Measurements from ENCODE around the gene MRPL3. TPM values are rescaled to one million over a fixed set of nuclear protein-coding genes. Genes with fewer than 3 reads are reported as not detected.

Gene MRPL3
- total and polyA plus RNA-seq, 9 donors, result 66.9 to 84.5 (median 71.2) TPM

GRCh38 chr3:131477813-131478212, 25.0 kb downstream of the MRPL3 start:
- DNase-seq, result no peak
- Histone ChIP-seq H3K36me3 (ENCODE audit: control insufficient read depth, insufficient read depth, low read length) (peaks cover 8% of the 10 kb centered on the region), H3K4me1 (ENCODE audit: control insufficient read depth, insufficient read depth, low read length) (no peaks in the 10 kb centered on the region), H3K27me3 (ENCODE audit: control insufficient read depth, insufficient read depth, low read length) (no peaks in the 10 kb centered on the region), H3K4me3 (ENCODE audit: low read length) (no peak overlapping the region), H3K9me3 (replicated peaks; ENCODE audit: control insufficient read depth, low read depth, low read length) (no peaks in the 10 kb centered on the region), H3K27ac (ENCODE audit: low read length) (no peak overlapping the region)
- no CpG with 5 or more reads among the region's 3 CpGs for WGBS (ENCODE audit: insufficient coverage)

- H3K4me1 ChIP-seq (ENCODE audit: control insufficient read depth, insufficient read depth, low read length), result no peaks in the 10 kb centered on the region
- no peak for DNase-seq
- H3K27ac ChIP-seq (ENCODE audit: low read length), result no peak overlapping the region
Measured at GRCh38 chr3:131474115-131474514, 28.7 kb downstream of the MRPL3 start.

DNA sequence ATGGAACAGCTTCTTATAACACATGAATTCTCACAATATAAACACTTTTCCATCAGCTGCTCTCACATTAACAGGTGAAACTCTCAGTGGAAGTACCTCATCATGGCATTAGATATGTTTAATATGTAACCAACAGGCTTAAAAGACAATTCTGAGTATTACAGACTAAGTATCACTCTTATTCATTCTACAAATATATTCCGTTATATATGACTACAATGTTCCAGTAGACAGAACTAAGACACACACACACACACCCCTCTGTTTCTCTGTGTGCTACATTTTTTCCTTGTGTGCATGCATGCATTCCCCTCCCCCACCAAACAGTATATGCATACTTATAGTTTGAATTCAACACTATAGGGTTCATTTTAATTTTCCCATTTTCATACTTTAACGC, 32.4 kb downstream of the MRPL3 start:
- WGBS (ENCODE audit: insufficient coverage), result 100% methylated on average over 1 of the region's 2 CpGs
- H3K4me1 ChIP-seq (ENCODE audit: control insufficient read depth, insufficient read depth, low read length), result no peaks in the 10 kb centered on the region

More at GRCh38 chr3:131474115-131474514, 28.7 kb downstream of the MRPL3 start:
- no peaks in the 10 kb centered on the region for H3K9me3 ChIP-seq (replicated peaks; ENCODE audit: control insufficient read depth, low read depth, low read length)
- no peaks in the 10 kb centered on the region for H3K27me3 ChIP-seq (ENCODE audit: control insufficient read depth, insufficient read depth, low read length)
- H3K36me3 ChIP-seq (ENCODE audit: control insufficient read depth, insufficient read depth, low read length), result peaks cover 4% of the 10 kb centered on the region
- no peak overlapping the region for H3K4me3 ChIP-seq (ENCODE audit: low read length)

GRCh38 chr3:131458653-131459052, 44.1 kb downstream of the MRPL3 start:
- no peak for DNase-seq
- peaks cover 14% of the 10 kb centered on the region for H3K36me3 ChIP-seq (ENCODE audit: control insufficient read depth, insufficient read depth, low read length)
- 82% methylated on average over 1 of the region's 3 CpGs for WGBS (ENCODE audit: insufficient coverage)
- H3K9me3 ChIP-seq (replicated peaks; ENCODE audit: control insufficient read depth, low read depth, low read length), result no peaks in the 10 kb centered on the region
- H3K4me1 ChIP-seq (ENCODE audit: control insufficient read depth, insufficient read depth, low read length), result no peaks in the 10 kb centered on the region
- no peak overlapping the region for H3K27ac ChIP-seq (ENCODE audit: low read length)
- no peaks in the 10 kb centered on the region for H3K27me3 ChIP-seq (ENCODE audit: control insufficient read depth, insufficient read depth, low read length)
- H3K4me3 ChIP-seq (ENCODE audit: low read length), result no peak overlapping the region

More for the DNA sequence above, 32.4 kb downstream of the MRPL3 start:
- Histone ChIP-seq H3K27ac (ENCODE audit: low read length) (no peak overlapping the region), H3K27me3 (ENCODE audit: control insufficient read depth, insufficient read depth, low read length) (no peaks in the 10 kb centered on the region), H3K4me3 (ENCODE audit: low read length) (no peak overlapping the region), H3K36me3 (ENCODE audit: control insufficient read depth, insufficient read depth, low read length) (peaks cover 4% of the 10 kb centered on the region), H3K9me3 (replicated peaks; ENCODE audit: control insufficient read depth, low read depth, low read length) (no peaks in the 10 kb centered on the region)
- DNase-seq, result no peak

DNA sequence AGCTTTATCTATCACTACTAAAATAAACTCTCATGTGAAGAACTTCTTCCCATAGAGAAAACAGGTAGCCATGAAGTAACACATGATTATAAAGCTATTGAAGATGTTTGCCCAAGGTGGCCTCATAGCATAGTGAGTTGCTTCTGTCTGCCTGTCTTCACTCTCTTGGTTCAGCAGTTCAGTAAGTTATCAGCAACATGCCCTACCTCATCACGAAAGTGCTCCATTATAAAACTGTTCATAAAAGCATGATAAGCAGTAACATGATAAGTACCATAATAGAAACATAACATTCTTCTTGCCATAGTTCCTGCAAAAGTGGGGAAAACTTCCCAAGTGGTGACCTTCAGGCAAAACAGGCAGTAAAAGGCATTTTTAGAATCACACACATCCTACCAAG, 45.6 kb downstream of the MRPL3 start:
- H3K4me1 ChIP-seq (ENCODE audit: control insufficient read depth, insufficient read depth, low read length), result no peaks in the 10 kb centered on the region
- H3K36me3 ChIP-seq (ENCODE audit: control insufficient read depth, insufficient read depth, low read length), result peaks cover 12% of the 10 kb centered on the region
- no peak overlapping the region for H3K4me3 ChIP-seq (ENCODE audit: low read length)
- no peak overlapping the region for H3K27ac ChIP-seq (ENCODE audit: low read length)
- WGBS (ENCODE audit: insufficient coverage), result no CpG with 5 or more reads among the region's 1 CpG
- H3K9me3 ChIP-seq (replicated peaks; ENCODE audit: control insufficient read depth, low read depth, low read length), result no peaks in the 10 kb centered on the region
- DNase-seq, result no peak
- no peaks in the 10 kb centered on the region for H3K27me3 ChIP-seq (ENCODE audit: control insufficient read depth, insufficient read depth, low read length)

DNA sequence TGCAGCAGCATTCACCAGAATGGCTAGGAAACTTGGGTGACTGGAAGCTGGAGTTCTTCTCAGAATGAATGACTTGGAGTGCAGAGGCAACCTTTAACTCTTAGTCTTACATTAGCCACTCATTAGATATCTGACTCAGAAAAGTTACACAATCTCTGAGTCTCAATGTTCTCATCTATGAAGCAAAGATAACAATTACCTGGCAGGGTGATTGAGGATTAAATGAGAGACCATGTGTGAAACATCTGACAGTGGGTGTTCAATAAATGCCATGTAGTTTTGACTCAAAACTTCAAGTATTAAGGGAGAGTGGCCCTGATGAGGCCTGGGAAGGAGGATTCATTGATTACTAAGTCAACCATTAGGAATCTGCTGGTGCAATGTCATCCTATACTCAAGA, 48.3 kb downstream of the MRPL3 start:
- H3K36me3 ChIP-seq (ENCODE audit: control insufficient read depth, insufficient read depth, low read length), result peaks cover 2% of the 10 kb centered on the region
- DNase-seq, result no peak
- no peaks in the 10 kb centered on the region for H3K27me3 ChIP-seq (ENCODE audit: control insufficient read depth, insufficient read depth, low read length)
- no peaks in the 10 kb centered on the region for H3K9me3 ChIP-seq (replicated peaks; ENCODE audit: control insufficient read depth, low read depth, low read length)
- H3K27ac ChIP-seq (ENCODE audit: low read length), result no peak overlapping the region
- H3K4me1 ChIP-seq (ENCODE audit: control insufficient read depth, insufficient read depth, low read length), result no peaks in the 10 kb centered on the region
- H3K4me3 ChIP-seq (ENCODE audit: low read length), result no peak overlapping the region

GRCh38 chr3:131453533-131453932, 49.2 kb downstream of the MRPL3 start:
- no peak overlapping the region for H3K27ac ChIP-seq (ENCODE audit: low read length)
- H3K4me1 ChIP-seq (ENCODE audit: control insufficient read depth, insufficient read depth, low read length), result no peaks in the 10 kb centered on the region
- H3K4me3 ChIP-seq (ENCODE audit: low read length), result no peak overlapping the region
- no CpG with 5 or more reads among the region's 4 CpGs for whole genome bisulfite sequencing (ENCODE audit: insufficient coverage)
- no peak for DNase-seq
- no peaks in the 10 kb centered on the region for H3K36me3 ChIP-seq (ENCODE audit: control insufficient read depth, insufficient read depth, low read length)
- no peaks in the 10 kb centered on the region for H3K27me3 ChIP-seq (ENCODE audit: control insufficient read depth, insufficient read depth, low read length)
- no peaks in the 10 kb centered on the region for H3K9me3 ChIP-seq (replicated peaks; ENCODE audit: control insufficient read depth, low read depth, low read length)

DNA sequence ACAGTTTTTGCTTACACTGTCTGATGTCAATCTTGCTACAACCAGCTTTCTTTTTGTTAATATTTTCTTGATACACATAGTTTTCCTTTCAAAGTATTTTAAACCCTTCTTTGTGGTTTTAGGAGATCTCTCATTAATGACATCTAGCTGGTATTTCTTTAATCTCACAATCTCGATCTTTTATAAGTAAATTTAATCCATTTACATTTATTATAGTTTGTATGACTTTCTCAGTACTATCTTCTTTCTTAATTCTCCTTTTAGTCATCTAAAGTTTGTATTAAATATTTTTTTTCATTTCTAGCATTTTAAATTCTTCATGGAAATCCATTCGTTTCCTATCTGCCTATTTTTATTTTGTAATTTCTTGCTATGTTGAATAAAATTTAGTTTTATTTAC, 55.4 kb downstream of the MRPL3 start:
- H3K36me3 ChIP-seq (ENCODE audit: control insufficient read depth, insufficient read depth, low read length), result no peaks in the 10 kb centered on the region
- no peaks in the 10 kb centered on the region for H3K4me1 ChIP-seq (ENCODE audit: control insufficient read depth, insufficient read depth, low read length)
- H3K27ac ChIP-seq (ENCODE audit: low read length), result no peak overlapping the region
- H3K9me3 ChIP-seq (replicated peaks; ENCODE audit: control insufficient read depth, low read depth, low read length), result peaks cover 3% of the 10 kb centered on the region
- WGBS (ENCODE audit: insufficient coverage), result no CpG with 5 or more reads among the region's 2 CpGs
- H3K27me3 ChIP-seq (ENCODE audit: control insufficient read depth, insufficient read depth, low read length), result no peaks in the 10 kb centered on the region
- H3K4me3 ChIP-seq (ENCODE audit: low read length), result no peak overlapping the region
- DNase-seq, result no peak

GRCh38 chr3:131444180-131444579, 58.6 kb downstream of the MRPL3 start:
- DNase-seq, result no peak
- Histone ChIP-seq H3K4me3 (ENCODE audit: low read length) (no peak overlapping the region), H3K4me1 (ENCODE audit: control insufficient read depth, insufficient read depth, low read length) (no peaks in the 10 kb centered on the region), H3K36me3 (ENCODE audit: control insufficient read depth, insufficient read depth, low read length) (no peaks in the 10 kb centered on the region), H3K27me3 (ENCODE audit: control insufficient read depth, insufficient read depth, low read length) (no peaks in the 10 kb centered on the region), H3K27ac (ENCODE audit: low read length) (no peak overlapping the region), H3K9me3 (replicated peaks; ENCODE audit: control insufficient read depth, low read depth, low read length) (peaks cover 3% of the 10 kb centered on the region)
- 95% methylated on average over 3 of the region's 4 CpGs for WGBS (ENCODE audit: insufficient coverage)

DNA sequence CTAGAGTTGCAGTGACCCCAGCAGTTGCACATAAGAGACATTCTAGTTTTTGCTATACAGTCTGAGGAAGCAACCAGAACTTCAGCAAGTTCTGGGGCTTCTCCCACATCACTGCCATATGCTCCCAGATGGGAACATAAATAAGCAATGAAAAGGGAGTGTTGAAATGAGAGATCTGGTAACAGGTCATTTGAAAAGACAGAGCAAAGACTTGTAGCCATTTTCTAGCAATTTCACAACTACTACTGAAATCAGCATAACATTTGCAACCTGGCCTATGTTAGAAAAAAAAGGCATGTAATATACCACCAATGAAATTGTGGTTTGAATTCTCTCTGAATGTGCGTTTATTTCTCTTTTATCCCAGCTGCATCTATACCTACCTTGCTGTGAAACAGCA, 63.7 kb downstream of the MRPL3 start:
- Histone ChIP-seq H3K4me3 (ENCODE audit: low read length) (no peak overlapping the region), H3K9me3 (replicated peaks; ENCODE audit: control insufficient read depth, low read depth, low read length) (no peaks in the 10 kb centered on the region), H3K27ac (ENCODE audit: low read length) (no peak overlapping the region), H3K36me3 (ENCODE audit: control insufficient read depth, insufficient read depth, low read length) (no peaks in the 10 kb centered on the region), H3K4me1 (ENCODE audit: control insufficient read depth, insufficient read depth, low read length) (no peaks in the 10 kb centered on the region), H3K27me3 (ENCODE audit: control insufficient read depth, insufficient read depth, low read length) (no peaks in the 10 kb centered on the region)
- no peak for DNase-seq
- no CpG with 5 or more reads among the region's 1 CpG for WGBS (ENCODE audit: insufficient coverage)

GRCh38 chr3:131435000-131435399, 67.8 kb downstream of the MRPL3 start:
- no peaks in the 10 kb centered on the region for H3K27me3 ChIP-seq (ENCODE audit: control insufficient read depth, insufficient read depth, low read length)
- no peak for DNase-seq
- H3K27ac ChIP-seq (ENCODE audit: low read length), result no peak overlapping the region
- WGBS (ENCODE audit: insufficient coverage), result no CpG with 5 or more reads among the region's 1 CpG
- no peak overlapping the region for H3K4me3 ChIP-seq (ENCODE audit: low read length)
- no peaks in the 10 kb centered on the region for H3K36me3 ChIP-seq (ENCODE audit: control insufficient read depth, insufficient read depth, low read length)
- H3K9me3 ChIP-seq (replicated peaks; ENCODE audit: control insufficient read depth, low read depth, low read length), result no peaks in the 10 kb centered on the region
- no peaks in the 10 kb centered on the region for H3K4me1 ChIP-seq (ENCODE audit: control insufficient read depth, insufficient read depth, low read length)

All from muscle of leg (tissue), 11 donors.